ENCODE data around the gene TMCO4. TPM values are rescaled to one million over a fixed set of nuclear protein-coding genes. Genes with fewer than 3 reads are reported as not detected.
A peak's percentile ranks its signal among the peaks of the same experiment; 100 is the strongest.
"Not testable (repeated sequence)": the region's sequence is repeated elsewhere in the genome, so short reads cannot be mapped to it uniquely, and the experiment has no call there.

Gene TMCO4
- polyA plus RNA-seq, result 21.7 TPM

- Mint-ChIP-seq H3K4me3 (peak within 1 kb of the TSS; percentile 95 to 98 (median 96)), H3K36me3 (peaks cover 10% of the 10 kb centered on the region), H3K27me3 (peaks cover under 1% of the 10 kb centered on the region), H3K4me1 (peaks cover 6 to 21% (median 18%) of the 10 kb centered on the region in 3 donors), H3K27ac (peak within 1 kb of the TSS; percentile 90 to 95 (median 90)), H3K9me3 (no peaks in the 10 kb centered on the region)
These were observed at the start of gene TMCO4 for GRCh38 chr1:19799230-19800075. Gene TMCO4, minus strand, starts transcription at chr1:19799916. Its CDS starts 19,158 bp downstream, at chr1:19780758.

- H3K27ac Mint-ChIP-seq, H3K36me3 Mint-ChIP-seq, H3K27me3 Mint-ChIP-seq, H3K4me3 Mint-ChIP-seq, H3K4me1 Mint-ChIP-seq, H3K9me3 Mint-ChIP-seq: not testable (repeated sequence)
These were observed 49.6 kb upstream of the TMCO4 start for GRCh38 chr1:19849307-19849706.

- not testable (repeated sequence) for H3K4me3 Mint-ChIP-seq, H3K27me3 Mint-ChIP-seq, H3K4me1 Mint-ChIP-seq, H3K36me3 Mint-ChIP-seq, H3K9me3 Mint-ChIP-seq
- peak overlapping the region in 1 of 3 donors; percentile 33 for H3K27ac Mint-ChIP-seq
These were observed 47.6 kb upstream of the TMCO4 start for GRCh38 chr1:19847334-19847733.

- no peak overlapping the region for H3K27ac Mint-ChIP-seq
- H3K4me3 Mint-ChIP-seq, result no peak overlapping the region
- peaks cover 0 to 3% (median 0%) of the 10 kb centered on the region in 3 donors for H3K4me1 Mint-ChIP-seq
- peaks cover 7% of the 10 kb centered on the region for H3K27me3 Mint-ChIP-seq
- no peaks in the 10 kb centered on the region for H3K36me3 Mint-ChIP-seq
- H3K9me3 Mint-ChIP-seq, result no peaks in the 10 kb centered on the region
These were observed 46.6 kb upstream of the TMCO4 start for GRCh38 chr1:19846338-19846737.

- Mint-ChIP-seq H3K4me1 (no peaks in the 10 kb centered on the region), H3K27me3 (peaks cover 8% of the 10 kb centered on the region), H3K9me3 (no peaks in the 10 kb centered on the region), H3K4me3 (no peak overlapping the region), H3K36me3 (no peaks in the 10 kb centered on the region), H3K27ac (no peak overlapping the region)
These were observed 45.8 kb upstream of the TMCO4 start for GRCh38 chr1:19845555-19845954.

- Mint-ChIP-seq H3K27ac (no peak overlapping the region), H3K4me1 (no peaks in the 10 kb centered on the region), H3K9me3 (no peaks in the 10 kb centered on the region), H3K4me3 (no peak overlapping the region), H3K36me3 (no peaks in the 10 kb centered on the region), H3K27me3 (peaks cover 8% of the 10 kb centered on the region)
These were observed 45.2 kb upstream of the TMCO4 start for GRCh38 chr1:19844731-19845495.

- peaks cover 0 to 5% (median 1%) of the 10 kb centered on the region in 3 donors for H3K4me1 Mint-ChIP-seq
- peaks cover 9% of the 10 kb centered on the region for H3K27me3 Mint-ChIP-seq
These were observed 40.5 kb upstream of the TMCO4 start for GRCh38 chr1:19840228-19840627.

GRCh38 chr1:19837866-19838265 is 38.1 kb upstream of the TMCO4 start:
- Mint-ChIP-seq H3K27me3 (peaks cover 9% of the 10 kb centered on the region), H3K36me3 (peaks cover 2% of the 10 kb centered on the region), H3K9me3 (no peaks in the 10 kb centered on the region), H3K4me1 (peaks cover 0 to 5% (median 1%) of the 10 kb centered on the region in 3 donors), H3K27ac (no peak overlapping the region), H3K4me3 (peak overlapping the region in 1 of 4 donors; percentile 20)

More at GRCh38 chr1:19840228-19840627, 40.5 kb upstream of the TMCO4 start:
- Mint-ChIP-seq H3K9me3 (no peaks in the 10 kb centered on the region), H3K27ac (no peak overlapping the region), H3K4me3 (no peak overlapping the region), H3K36me3 (peaks cover 2% of the 10 kb centered on the region)

GRCh38 chr1:19835578-19835977 is 35.9 kb upstream of the TMCO4 start:
- Mint-ChIP-seq H3K27me3 (peaks cover 21% of the 10 kb centered on the region), H3K27ac (no peak overlapping the region), H3K4me1 (peaks cover 0 to 5% (median 1%) of the 10 kb centered on the region in 3 donors)

GRCh38 chr1:19831441-19831840 is 31.7 kb upstream of the TMCO4 start:
- peaks cover 26% of the 10 kb centered on the region for H3K27me3 Mint-ChIP-seq
- no peaks in the 10 kb centered on the region for H3K36me3 Mint-ChIP-seq
- H3K4me3 Mint-ChIP-seq, result no peak overlapping the region
- H3K27ac Mint-ChIP-seq, result no peak overlapping the region
- H3K9me3 Mint-ChIP-seq, result peaks cover 0 to 2% (median 0%) of the 10 kb centered on the region in 3 donors
- H3K4me1 Mint-ChIP-seq, result no peaks in the 10 kb centered on the region

More at GRCh38 chr1:19835578-19835977, 35.9 kb upstream of the TMCO4 start:
- H3K36me3 Mint-ChIP-seq, result peaks cover 2% of the 10 kb centered on the region
- peaks cover 0 to 2% (median 0%) of the 10 kb centered on the region in 3 donors for H3K9me3 Mint-ChIP-seq
- H3K4me3 Mint-ChIP-seq, result no peak overlapping the region

- no peaks in the 10 kb centered on the region for H3K4me1 Mint-ChIP-seq
These were observed 28.8 kb upstream of the TMCO4 start for GRCh38 chr1:19828546-19828945.

GRCh38 chr1:19825298-19825697 is 25.6 kb upstream of the TMCO4 start:
- no peaks in the 10 kb centered on the region for H3K36me3 Mint-ChIP-seq

More at GRCh38 chr1:19828546-19828945, 28.8 kb upstream of the TMCO4 start:
- no peaks in the 10 kb centered on the region for H3K36me3 Mint-ChIP-seq
- H3K9me3 Mint-ChIP-seq, result peaks cover 0 to 2% (median 0%) of the 10 kb centered on the region in 3 donors
- H3K27ac Mint-ChIP-seq, result peak overlapping the region in 1 of 3 donors; percentile 68
- peaks cover 31% of the 10 kb centered on the region for H3K27me3 Mint-ChIP-seq
- no peak overlapping the region for H3K4me3 Mint-ChIP-seq

GRCh38 chr1:19824541-19824940 is 24.8 kb upstream of the TMCO4 start:
- Mint-ChIP-seq H3K4me1 (no peaks in the 10 kb centered on the region), H3K4me3 (no peak overlapping the region), H3K36me3 (no peaks in the 10 kb centered on the region), H3K9me3 (no peaks in the 10 kb centered on the region), H3K27ac (no peak overlapping the region), H3K27me3 (peaks cover 26% of the 10 kb centered on the region)

More at GRCh38 chr1:19825298-19825697, 25.6 kb upstream of the TMCO4 start:
- H3K9me3 Mint-ChIP-seq, result no peaks in the 10 kb centered on the region
- peaks cover 26% of the 10 kb centered on the region for H3K27me3 Mint-ChIP-seq
- no peaks in the 10 kb centered on the region for H3K4me1 Mint-ChIP-seq
- no peak overlapping the region for H3K27ac Mint-ChIP-seq
- H3K4me3 Mint-ChIP-seq, result no peak overlapping the region

GRCh38 chr1:19824036-19824435 is 24.3 kb upstream of the TMCO4 start:
- no peak overlapping the region for H3K4me3 Mint-ChIP-seq
- no peak overlapping the region for H3K27ac Mint-ChIP-seq
- no peaks in the 10 kb centered on the region for H3K9me3 Mint-ChIP-seq
- H3K27me3 Mint-ChIP-seq, result peaks cover 25% of the 10 kb centered on the region
- no peaks in the 10 kb centered on the region for H3K36me3 Mint-ChIP-seq
- no peaks in the 10 kb centered on the region for H3K4me1 Mint-ChIP-seq

GRCh38 chr1:19819701-19820100 is 20.0 kb upstream of the TMCO4 start:
- Mint-ChIP-seq H3K4me1 (peaks cover 0 to 2% (median 0%) of the 10 kb centered on the region in 3 donors), H3K27ac (no peak overlapping the region), H3K4me3 (no peak overlapping the region), H3K27me3 (peaks cover 8% of the 10 kb centered on the region), H3K36me3 (peaks cover 2% of the 10 kb centered on the region), H3K9me3 (no peaks in the 10 kb centered on the region)
